Cardiac muscle cell (in vitro differentiated cells and primary cell): ENCODE data around the gene ZNF746. TPM values are rescaled to one million over a fixed set of nuclear protein-coding genes. Genes with fewer than 3 reads are reported as not detected.

Experiments
- DNase-seq, 2 donors: peaks; one replicate each; pipeline versions ENCODE4 v3.0.0 to v3.0.0-alpha.2; 2010 to 2017; ENCODE audit warnings: low read depth in 1 of 2, low spot score in 1 of 2
- H3K27ac ChIP-seq: fragments of 200-600 bp; sonication (generic); 2 replicates; pipeline ENCODE4 v1.5.1; 2016
- H3K27me3 ChIP-seq: fragments of 200-600 bp; sonication (generic); 2 replicates; pipeline ENCODE4 v1.6.0; 2016; ENCODE audit warnings: control low read depth
- H3K36me3 ChIP-seq: fragments of 200-600 bp; sonication (generic); 2 replicates; pipeline ENCODE4 v1.5.1; 2016; ENCODE audit warnings: control low read depth
- H3K4me1 ChIP-seq: fragments of 200-600 bp; sonication (generic); 2 replicates; pipeline ENCODE4 v1.8.1; 2017; ENCODE audit warnings: low read depth, mild to moderate bottlenecking, mixed run types
- H3K4me3 ChIP-seq: fragments of 200-600 bp; sonication (generic); 2 replicates; pipeline ENCODE4 v1.5.1; 2016; ENCODE audit warnings: mild to moderate bottlenecking
- H3K9me3 ChIP-seq: fragments of 200-600 bp; sonication (generic); 2 replicates; pipeline ENCODE4 v1.5.1; 2017; ENCODE audit warnings: low read depth, mild to moderate bottlenecking, control low read depth
- polyA plus RNA-seq: library from polyadenylated mRNA; unstranded; fragments of >200 nt; fragmentation: Nextera tagmentation; extraction: Ambion mirVana; gene quantifications from 2 replicates; pipeline ENCODE4 v1.2.1, GENCODE V29; 2016
- total RNA-seq: library from RNA; depleted of rRNA; stranded (reverse); fragments of >200 nt; gene quantifications from 2 replicates; pipeline ENCODE4 v1.2.3, GENCODE V29; 2016
- TF ChIP-seq, protein P1 (sequence below): IDR thresholded peaks from 2 replicates; pipeline ENCODE4 v1.5.1; 2012; ENCODE audit warnings: low read depth, mild to moderate bottlenecking, low read length

Gene ZNF746
- total and polyA plus RNA-seq, 2 experiments from 2014 or later = 19.7 to 32.9 TPM

DNA sequence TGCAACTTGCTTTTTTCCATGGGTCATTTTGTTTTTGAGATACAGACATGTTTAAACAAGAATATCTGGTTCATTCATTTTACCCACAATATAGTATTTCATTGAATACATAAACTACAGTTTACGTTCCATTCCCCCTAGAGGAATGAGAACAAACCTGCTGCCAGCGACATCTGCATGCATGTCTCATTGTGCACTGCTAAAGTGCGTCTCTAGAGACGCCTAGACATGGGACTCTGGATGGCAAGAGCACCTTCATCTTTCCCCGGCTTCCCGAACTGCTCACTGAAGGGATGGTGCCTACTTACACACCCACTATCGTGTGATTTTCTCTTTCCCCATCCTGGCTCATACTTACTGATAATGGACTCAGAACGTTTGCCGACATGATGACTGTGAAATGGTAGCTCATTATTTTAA, 35.5 kb downstream of the ZNF746 start:
- Histone ChIP-seq H3K27me3 (no peaks in the 10 kb centered on the region), H3K27ac (no peak overlapping the region), H3K4me1 (peaks cover 10% of the 10 kb centered on the region), H3K4me3 (no peak overlapping the region), H3K9me3 (no peaks in the 10 kb centered on the region), H3K36me3 (no peaks in the 10 kb centered on the region)
- TF ChIP-seq, protein P1, sequence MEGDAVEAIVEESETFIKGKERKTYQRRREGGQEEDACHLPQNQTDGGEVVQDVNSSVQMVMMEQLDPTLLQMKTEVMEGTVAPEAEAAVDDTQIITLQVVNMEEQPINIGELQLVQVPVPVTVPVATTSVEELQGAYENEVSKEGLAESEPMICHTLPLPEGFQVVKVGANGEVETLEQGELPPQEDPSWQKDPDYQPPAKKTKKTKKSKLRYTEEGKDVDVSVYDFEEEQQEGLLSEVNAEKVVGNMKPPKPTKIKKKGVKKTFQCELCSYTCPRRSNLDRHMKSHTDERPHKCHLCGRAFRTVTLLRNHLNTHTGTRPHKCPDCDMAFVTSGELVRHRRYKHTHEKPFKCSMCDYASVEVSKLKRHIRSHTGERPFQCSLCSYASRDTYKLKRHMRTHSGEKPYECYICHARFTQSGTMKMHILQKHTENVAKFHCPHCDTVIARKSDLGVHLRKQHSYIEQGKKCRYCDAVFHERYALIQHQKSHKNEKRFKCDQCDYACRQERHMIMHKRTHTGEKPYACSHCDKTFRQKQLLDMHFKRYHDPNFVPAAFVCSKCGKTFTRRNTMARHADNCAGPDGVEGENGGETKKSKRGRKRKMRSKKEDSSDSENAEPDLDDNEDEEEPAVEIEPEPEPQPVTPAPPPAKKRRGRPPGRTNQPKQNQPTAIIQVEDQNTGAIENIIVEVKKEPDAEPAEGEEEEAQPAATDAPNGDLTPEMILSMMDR = no peak
- no peak for DNase-seq

DNA sequence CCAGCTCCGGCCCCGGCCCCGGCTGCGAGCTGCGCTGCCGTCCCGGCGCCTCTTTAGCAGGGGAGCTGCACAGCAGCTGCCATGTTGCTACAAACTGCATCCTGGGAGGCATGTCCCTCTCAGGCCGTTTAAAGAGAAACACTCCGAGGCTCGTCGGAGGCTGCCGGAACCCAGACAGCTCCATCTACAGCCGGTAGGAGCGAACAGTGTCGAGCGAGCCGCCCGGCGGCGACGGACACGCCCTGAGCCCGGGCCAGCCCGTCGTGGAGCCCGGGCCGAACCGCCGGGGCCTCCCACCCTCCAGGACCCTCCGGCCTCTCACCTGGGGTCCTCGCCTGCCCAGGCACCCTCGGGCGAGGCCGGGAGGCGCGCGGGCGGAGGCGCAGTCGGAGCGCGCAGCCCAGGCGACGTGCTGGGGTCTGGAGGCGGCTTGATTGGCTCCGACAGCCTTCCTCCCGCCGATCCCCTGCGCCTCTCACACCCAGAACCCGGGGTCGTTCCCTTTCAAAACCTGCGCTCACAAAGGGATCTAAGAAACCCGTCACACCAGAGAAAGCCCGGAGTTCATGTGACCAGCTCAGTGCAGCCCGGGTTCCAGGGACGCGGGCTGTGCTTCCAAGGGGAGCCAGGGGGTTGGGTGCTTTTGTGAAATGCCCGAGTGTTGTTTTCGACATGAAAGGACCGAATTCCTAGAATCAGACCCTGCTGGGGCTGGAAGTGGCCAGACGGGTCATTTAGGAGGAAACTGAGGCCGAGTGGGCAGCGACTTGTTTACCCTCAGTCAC, 36.9 kb downstream of the ZNF746 start, which contains the start of gene ZNF777:
ZNF777 (minus strand) TSS at position 570 of the 785 bp plus-strand sequence. CDS start 5,040 bp downstream, outside the sequence.
- H3K36me3 ChIP-seq = no peaks in the 10 kb centered on the region
- peak within 1 kb of the TSS; percentile 57 for H3K27ac ChIP-seq
- TF ChIP-seq, protein P1 = peak; percentile 50
- DNase-seq = peak; percentile 89 to 91
- no peaks in the 10 kb centered on the region for H3K27me3 ChIP-seq
- peak within 1 kb of the TSS; percentile 86 for H3K4me3 ChIP-seq
- H3K4me1 ChIP-seq = peaks cover 10% of the 10 kb centered on the region
- no peaks in the 10 kb centered on the region for H3K9me3 ChIP-seq

DNA sequence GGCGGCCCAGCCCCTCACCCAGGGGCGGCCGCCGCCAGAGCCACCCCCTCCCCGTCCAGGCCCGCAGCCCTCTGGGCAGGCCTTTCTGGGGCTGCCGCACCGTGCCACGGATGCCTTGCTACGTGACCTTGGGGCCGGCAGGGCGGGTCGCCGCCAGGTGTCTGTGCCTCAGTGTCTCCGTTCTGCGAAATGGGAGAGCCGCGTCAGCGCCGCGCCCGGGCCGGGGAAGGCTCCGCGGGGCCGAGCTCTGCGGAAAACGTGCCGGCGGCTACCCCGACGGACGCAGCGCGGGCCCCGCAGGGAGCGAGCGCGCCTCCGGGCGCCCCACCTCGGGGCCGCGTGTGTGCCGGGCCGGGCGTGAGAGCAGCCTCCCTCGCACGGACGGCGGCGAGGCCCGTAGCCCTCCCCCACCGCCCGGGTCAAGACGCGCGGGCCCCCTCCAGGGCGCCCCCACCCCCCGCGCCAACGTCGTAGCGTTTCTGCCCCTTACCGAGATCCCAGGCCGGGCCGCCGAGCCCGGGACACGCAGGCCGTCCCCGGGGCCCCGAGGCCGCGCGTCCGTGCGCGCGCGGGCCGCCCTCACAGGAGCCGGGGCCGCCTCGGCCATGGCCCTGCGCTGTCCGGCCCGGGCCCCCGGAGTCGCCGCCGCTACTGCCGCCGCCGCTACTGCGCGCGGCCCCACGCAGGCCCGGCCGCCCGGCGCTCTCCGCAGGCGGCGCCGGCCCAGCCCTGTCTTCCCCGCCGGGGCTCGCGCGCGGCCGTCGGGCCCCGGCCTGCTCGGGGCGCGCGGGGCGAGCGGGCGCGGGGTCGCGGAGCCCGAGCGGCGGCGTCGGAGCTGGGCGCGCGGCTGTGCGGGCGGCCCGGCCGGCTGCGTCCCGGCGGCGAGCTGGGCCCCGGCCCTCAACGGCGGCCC, 37.8 kb downstream of the ZNF746 start:
- H3K36me3 ChIP-seq = peaks cover 2% of the 10 kb centered on the region
- H3K27ac ChIP-seq = no peak overlapping the region
- peak; percentile 15 to 58 for DNase-seq
- TF ChIP-seq, protein P1 = no peak
- no peaks in the 10 kb centered on the region for H3K27me3 ChIP-seq
- no peaks in the 10 kb centered on the region for H3K9me3 ChIP-seq
- H3K4me1 ChIP-seq = peaks cover 10% of the 10 kb centered on the region
- peak overlapping the region; percentile 86 for H3K4me3 ChIP-seq

DNA sequence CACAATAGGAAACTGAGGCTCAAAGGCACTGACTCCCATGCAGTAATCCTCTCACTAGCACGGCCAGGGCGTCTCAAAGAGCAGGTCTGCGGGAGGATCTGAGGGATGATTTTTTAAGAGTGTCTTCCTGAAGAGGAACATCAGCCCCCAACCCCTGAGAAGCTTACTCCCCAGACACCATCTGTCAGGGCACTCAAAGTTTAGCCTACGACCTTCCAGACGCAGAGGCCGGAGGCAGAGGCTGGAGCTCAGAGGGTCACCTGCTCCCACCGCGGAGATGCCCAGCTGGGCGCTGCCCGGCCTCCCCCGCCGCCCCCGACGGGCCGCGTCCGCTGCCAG, 38.4 kb downstream of the ZNF746 start:
- peaks cover 8% of the 10 kb centered on the region for H3K36me3 ChIP-seq
- no peak for DNase-seq
- no peaks in the 10 kb centered on the region for H3K27me3 ChIP-seq
- TF ChIP-seq, protein P1 = no peak
- peak overlapping the region; percentile 86 for H3K4me3 ChIP-seq
- no peak overlapping the region for H3K27ac ChIP-seq
- peaks cover 10% of the 10 kb centered on the region for H3K4me1 ChIP-seq
- H3K9me3 ChIP-seq = no peaks in the 10 kb centered on the region

DNA sequence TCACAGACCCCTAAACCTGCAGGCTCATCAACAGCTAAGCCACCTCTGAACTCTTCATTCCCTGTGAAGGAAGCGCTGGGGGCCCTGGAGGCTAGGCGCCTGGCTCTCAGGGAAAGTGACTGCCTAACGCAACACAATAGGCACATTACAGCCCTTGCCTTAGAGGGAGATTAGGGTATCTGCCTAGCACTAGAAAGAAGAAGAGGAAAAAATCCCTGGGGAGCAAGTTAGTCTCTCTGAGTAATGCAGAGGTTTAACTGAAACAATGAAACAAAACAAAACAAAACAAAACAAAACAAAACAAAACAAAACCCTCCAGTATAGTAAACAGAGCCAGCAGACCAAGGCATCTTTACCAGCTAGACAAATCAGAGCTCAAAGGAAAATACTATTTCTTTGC, 39.4 kb downstream of the ZNF746 start:
- TF ChIP-seq, protein P1 = no peak
- H3K9me3 ChIP-seq = no peaks in the 10 kb centered on the region
- H3K4me3 ChIP-seq = no peak overlapping the region
- H3K27me3 ChIP-seq = no peaks in the 10 kb centered on the region
- H3K36me3 ChIP-seq = peaks cover 17% of the 10 kb centered on the region
- no peak overlapping the region for H3K27ac ChIP-seq
- DNase-seq = no peak
- peaks cover 10% of the 10 kb centered on the region for H3K4me1 ChIP-seq
